GM10266 (cell line): ENCODE measurements around the gene FBXO15.

Source experiments
- DNase-seq: peaks from one replicate; pipeline ENCODE4 v3.0.0; 2012; ENCODE audit errors: extremely low spot score
- TF ChIP-seq, protein P1 (sequence below): IDR thresholded peaks from 2 replicates; pipeline ENCODE4 v1.5.1; 2012; ENCODE audit warnings: mild to moderate bottlenecking, low read depth; ENCODE audit not compliant: control insufficient read depth, insufficient read depth; ENCODE audit errors: missing control alignments

The FBXO15 gene

DNA sequence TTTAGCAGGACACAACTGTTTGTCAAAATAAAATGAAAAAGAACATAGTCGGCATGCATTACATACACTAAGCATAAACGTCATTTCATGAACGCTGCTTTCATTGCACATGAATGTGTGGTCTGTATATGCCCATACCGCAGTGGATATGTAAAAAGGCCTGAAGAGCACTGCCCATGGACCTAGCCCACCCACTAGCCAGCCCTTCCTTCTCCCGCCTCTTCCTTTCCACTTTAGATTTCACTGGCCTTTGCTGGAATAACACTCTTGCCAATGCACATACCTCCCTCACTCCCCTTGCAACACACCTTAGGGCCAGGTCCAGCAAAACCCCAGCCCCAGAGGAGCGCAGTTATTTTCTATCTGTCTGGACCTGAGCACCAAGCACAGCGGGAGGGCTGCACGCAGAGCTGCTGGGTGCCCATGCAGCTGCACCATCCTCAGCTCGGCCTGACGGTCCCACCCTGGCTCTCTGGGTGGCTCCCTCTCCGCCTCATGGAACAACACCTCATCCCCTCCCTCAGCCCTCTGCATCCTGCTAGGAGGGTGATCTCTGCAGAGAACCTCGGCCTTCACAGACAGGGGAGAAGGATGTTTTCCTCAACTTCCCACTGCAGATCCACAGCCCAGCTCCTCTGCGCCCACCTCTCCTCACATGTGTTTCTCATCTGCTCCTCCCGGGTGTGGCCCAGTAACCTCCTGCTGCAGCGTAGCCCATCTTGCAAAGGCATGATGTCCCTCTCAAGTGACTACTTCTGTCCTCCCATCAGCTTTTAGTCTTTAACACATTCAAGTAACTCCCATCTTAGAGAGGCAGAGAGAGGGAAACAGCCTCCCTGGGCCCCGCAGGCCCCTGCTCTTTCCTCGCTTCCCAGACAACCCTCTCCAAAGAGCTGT is 72.7 kb downstream of the FBXO15 start:
- DNase-seq = no peak
- TF ChIP-seq, protein P1, sequence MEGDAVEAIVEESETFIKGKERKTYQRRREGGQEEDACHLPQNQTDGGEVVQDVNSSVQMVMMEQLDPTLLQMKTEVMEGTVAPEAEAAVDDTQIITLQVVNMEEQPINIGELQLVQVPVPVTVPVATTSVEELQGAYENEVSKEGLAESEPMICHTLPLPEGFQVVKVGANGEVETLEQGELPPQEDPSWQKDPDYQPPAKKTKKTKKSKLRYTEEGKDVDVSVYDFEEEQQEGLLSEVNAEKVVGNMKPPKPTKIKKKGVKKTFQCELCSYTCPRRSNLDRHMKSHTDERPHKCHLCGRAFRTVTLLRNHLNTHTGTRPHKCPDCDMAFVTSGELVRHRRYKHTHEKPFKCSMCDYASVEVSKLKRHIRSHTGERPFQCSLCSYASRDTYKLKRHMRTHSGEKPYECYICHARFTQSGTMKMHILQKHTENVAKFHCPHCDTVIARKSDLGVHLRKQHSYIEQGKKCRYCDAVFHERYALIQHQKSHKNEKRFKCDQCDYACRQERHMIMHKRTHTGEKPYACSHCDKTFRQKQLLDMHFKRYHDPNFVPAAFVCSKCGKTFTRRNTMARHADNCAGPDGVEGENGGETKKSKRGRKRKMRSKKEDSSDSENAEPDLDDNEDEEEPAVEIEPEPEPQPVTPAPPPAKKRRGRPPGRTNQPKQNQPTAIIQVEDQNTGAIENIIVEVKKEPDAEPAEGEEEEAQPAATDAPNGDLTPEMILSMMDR = no peak

DNA sequence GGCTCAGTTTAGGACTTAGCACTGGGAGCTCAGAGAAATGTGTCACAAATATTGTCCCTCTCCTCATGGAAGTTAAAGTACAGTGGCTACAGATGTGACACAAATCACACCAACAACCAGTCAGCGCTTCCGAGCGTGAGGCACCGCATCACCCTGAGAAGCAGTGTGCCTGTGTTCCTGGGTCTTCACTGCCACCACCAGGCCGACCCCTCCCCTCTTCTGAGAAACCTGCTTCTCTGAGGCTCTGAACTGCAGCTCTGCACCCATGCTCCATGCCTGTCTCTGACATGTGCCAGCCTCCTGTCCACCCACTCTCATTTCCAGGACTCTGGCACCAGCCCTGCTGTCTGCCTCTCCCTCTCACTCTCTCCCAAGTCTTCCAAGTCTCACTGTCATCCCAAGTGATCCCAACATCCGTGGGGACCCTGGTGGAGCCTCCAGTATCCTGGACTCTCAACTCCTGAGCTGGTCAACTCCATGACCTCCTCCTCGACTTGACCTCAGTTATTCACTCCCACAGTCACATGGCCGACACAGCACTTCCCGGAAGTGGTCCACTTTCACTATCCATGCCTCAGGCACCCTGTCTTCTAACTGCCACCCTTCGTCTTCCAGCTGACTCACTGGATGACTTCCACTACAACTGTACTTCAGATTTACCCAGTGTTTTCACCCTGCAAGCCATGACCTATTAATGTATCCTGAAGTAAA is 73.5 kb downstream of the FBXO15 start:
- TF ChIP-seq, protein P1 = no peak
- no peak for DNase-seq

DNA sequence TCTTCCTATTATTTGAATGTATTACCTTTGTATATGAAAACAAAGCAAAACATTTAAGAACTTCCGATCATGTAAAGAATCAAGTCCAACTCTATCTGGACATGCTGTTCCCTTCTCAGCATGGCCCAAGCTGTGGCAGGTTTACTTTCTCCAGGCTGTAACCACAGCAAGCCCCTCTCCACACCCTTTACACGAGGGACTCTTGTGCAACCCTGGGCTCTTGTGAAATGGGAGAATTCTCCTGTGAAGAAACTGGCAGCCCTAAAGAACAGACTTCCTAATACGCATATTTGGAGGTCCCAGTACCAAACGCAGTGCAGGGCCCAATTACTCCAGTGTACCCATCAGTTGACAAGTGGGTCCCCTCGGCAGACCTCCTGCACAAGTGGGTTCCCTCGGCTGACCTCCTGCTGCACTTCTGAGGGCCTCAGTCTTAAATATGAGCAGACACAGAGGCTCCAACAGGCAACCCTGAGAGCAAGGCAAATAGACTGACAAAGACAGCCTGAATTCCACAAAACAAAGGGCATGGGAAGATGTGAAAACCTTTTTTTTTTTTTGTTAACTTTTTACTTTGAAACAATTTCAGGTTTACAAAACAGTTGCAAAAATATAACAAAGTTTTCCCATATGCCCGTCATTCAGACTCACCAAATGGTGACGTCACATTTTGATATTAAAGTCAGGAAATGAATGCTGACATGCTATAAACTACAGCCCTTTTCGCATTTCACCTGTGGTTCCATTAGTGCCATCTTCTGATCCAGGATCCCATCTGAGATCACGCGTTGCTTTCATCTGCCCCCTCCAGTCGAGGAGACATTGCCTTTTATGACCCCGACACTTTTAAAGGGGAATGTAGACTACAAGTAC is 78.2 kb downstream of the FBXO15 start:
- TF ChIP-seq, protein P1 = no peak
- DNase-seq = no peak

DNA sequence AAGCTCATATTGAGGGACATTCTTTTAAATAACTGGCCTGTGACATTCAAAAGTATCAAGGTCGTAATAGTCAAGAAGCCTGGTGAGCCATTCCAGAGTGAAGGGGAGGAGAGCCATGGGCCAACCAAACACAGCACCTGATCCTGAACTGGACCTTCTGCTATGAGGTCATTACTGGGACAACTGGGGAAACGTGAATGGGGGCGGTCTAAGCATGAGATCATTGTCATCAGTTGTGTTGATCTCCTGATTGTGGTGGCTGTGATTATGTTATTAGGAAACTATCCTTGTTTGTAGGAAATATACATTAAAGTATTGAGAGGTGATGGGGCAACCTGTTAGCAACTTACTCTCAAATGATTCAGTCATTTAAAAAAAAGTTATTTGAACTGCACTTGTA is 79.3 kb downstream of the FBXO15 start:
- TF ChIP-seq, protein P1 = no peak
- DNase-seq = no peak

DNA sequence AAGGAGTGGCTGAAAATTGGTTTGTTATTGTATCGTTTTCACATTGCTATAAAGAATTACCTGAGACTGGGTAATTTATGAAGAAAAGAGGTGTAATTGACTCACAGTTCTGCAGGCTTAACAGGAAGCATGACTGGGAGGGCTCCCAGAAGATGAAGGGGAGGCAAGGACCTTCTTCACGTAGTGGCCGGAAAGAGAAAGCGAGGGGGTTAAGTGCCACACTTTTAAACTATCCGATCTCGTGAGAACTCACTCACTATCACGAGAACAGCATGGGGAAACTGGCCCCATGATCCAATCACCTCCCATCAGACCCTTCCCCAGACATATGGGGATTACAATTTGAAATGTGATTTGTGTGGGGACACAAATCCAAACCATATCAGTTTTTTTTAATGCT is 81.6 kb downstream of the FBXO15 start:
- no peak for DNase-seq
- TF ChIP-seq, protein P1 = no peak

DNA sequence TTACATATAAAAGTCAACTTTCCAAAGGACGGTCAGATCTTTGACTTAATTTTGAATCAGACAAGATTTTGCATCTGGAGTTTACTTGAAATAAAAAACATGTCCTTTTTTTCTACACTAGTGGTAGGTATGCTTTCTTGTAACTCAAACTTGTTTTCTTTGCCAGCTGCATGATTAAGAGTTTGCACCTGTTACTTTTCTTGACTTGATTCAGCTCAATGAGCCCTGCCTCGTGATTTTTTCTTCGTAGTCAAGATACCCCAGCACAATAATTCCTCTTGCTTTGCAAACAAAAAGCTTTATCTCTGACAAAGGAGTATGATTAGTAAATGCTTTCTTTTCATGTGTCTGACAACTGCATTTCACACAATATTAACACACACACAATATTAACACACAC is 82.3 kb downstream of the FBXO15 start:
- TF ChIP-seq, protein P1 = no peak

More for the DNA sequence above, 82.3 kb downstream of the FBXO15 start:
- no peak for DNase-seq
